ENCODE data around the gene DYNC1H1. TPM values are rescaled to one million over a fixed set of nuclear protein-coding genes. Genes with fewer than 3 reads are reported as not detected.

The DYNC1H1 gene
- total and polyA plus RNA-seq, 2 experiments from 2014 or later: 179 to 635 TPM

- no peak overlapping the region for H3K27ac Mint-ChIP-seq
- no peaks in the 10 kb centered on the region for H3K27me3 Mint-ChIP-seq (ENCODE audit: insufficient read depth, low read depth, poor library complexity)
- Histone ChIP-seq H3K36me3 (ENCODE audit: insufficient read depth) (peaks cover 54% of the 10 kb centered on the region), H3F3A (replicated peaks; ENCODE audit: low read depth) (no peaks in the 10 kb centered on the region), H3K79me2 (replicated peaks; ENCODE audit: insufficient read depth) (peaks cover 18% of the 10 kb centered on the region), H3K9me2 (ENCODE audit: insufficient read depth) (no peaks in the 10 kb centered on the region), H3K4me1 (ENCODE audit: insufficient read depth) (no peaks in the 10 kb centered on the region), H3K4me2 (no peak overlapping the region), H3K27ac (ENCODE audit: low read depth) (no peak overlapping the region), H3K27me3 (ENCODE audit: insufficient read depth) (no peaks in the 10 kb centered on the region), H4K20me1 (replicated peaks; ENCODE audit: insufficient read depth) (peaks cover 13% of the 10 kb centered on the region; the same call in 1 of the 2 replicates), H3K4me3 (no peak overlapping the region), H2AFZ (no peak overlapping the region)
- H3K9me3 Mint-ChIP-seq: no peaks in the 10 kb centered on the region; the same call in 2 of the 3 replicates
- peaks cover 77% of the 10 kb centered on the region for H3K36me3 Mint-ChIP-seq (ENCODE audit: low read depth)
- ATAC-seq (no peak), DNase-seq (ENCODE audit: low spot score) (no peak)
- no peak overlapping the region for H3K4me3 Mint-ChIP-seq
- no peaks in the 10 kb centered on the region for H3K4me1 Mint-ChIP-seq
- TF ChIP-seq NANOG (IDR thresholded peaks at IDR 0.05; ENCODE audit: borderline replicate concordance) (no peak), EZH2 (IDR thresholded peaks at IDR 0.05; ENCODE audit: low read depth, unreplicated experiment) (no peak), POLR2AphosphoS5 (IDR thresholded peaks at IDR 0.05; ENCODE audit: low read depth) (no peak), ZNF462 (CRISPR knock-in tag; IDR thresholded peaks at IDR 0.05) (no peak), ZNF114 (CRISPR knock-in tag; IDR thresholded peaks at IDR 0.05) (no peak), REST (IDR thresholded peaks at IDR 0.05; ENCODE audit: unreplicated experiment) (no peak), JUNB (IDR thresholded peaks at IDR 0.05; ENCODE audit: unreplicated experiment) (no peak), CREB1 (CRISPR knock-in tag; IDR thresholded peaks at IDR 0.05; ENCODE audit: low read depth) (no peak)
- TF ChIP-seq, protein P1, sequence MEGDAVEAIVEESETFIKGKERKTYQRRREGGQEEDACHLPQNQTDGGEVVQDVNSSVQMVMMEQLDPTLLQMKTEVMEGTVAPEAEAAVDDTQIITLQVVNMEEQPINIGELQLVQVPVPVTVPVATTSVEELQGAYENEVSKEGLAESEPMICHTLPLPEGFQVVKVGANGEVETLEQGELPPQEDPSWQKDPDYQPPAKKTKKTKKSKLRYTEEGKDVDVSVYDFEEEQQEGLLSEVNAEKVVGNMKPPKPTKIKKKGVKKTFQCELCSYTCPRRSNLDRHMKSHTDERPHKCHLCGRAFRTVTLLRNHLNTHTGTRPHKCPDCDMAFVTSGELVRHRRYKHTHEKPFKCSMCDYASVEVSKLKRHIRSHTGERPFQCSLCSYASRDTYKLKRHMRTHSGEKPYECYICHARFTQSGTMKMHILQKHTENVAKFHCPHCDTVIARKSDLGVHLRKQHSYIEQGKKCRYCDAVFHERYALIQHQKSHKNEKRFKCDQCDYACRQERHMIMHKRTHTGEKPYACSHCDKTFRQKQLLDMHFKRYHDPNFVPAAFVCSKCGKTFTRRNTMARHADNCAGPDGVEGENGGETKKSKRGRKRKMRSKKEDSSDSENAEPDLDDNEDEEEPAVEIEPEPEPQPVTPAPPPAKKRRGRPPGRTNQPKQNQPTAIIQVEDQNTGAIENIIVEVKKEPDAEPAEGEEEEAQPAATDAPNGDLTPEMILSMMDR (conservative IDR thresholded peaks at IDR 0.05; ENCODE audit: low read depth in 2 of 2): no peak
Observed at GRCh38 chr14:101980700-101981099, 16.3 kb downstream of the DYNC1H1 start.
